ENCODE results near the gene REV3L. TPM values are rescaled to one million over a fixed set of nuclear protein-coding genes. Genes with fewer than 3 reads are reported as not detected.

REV3L gene
- total RNA-seq, 1 experiment from 2014 or later: 17.2 TPM

DNA sequence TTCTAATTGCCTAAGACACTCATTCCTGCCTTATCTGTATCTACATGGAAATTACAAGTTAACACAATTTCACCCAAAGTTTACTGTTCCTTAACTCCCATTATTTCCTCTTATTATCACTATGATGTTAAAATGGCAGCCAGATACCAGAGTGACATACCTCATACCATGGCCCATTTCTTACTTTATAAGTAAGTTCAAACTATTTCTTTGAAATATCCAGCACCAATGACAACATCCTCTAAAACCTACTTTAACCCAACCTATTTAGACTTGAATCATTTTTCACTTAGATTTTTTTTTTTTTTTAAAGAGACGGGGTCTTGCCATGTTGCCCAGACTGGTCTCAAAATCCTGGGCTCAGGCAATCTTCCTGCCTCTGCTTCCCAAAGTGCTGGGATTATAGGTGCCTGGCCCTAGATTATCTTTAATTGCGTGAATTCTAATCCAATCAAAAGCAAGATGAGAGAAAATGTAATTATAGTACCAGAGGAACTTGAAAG lies 10.0 kb downstream of the REV3L start:
- DNase-seq: no peak
- intact Hi-C loops (cut with micrococcal nuclease; ENCODE audit: unreplicated experiment): no loop called here
- Mint-ChIP-seq H3K27me3 (ENCODE audit: unreplicated experiment) (no peaks in the 10 kb centered on the region), H3K36me3 (ENCODE audit: insufficient read depth, unreplicated experiment) (no peaks in the 10 kb centered on the region), H3K4me1 (ENCODE audit: low read depth, unreplicated experiment) (peaks cover 12% of the 10 kb centered on the region), H3K27ac (ENCODE audit: unreplicated experiment) (no peak overlapping the region), H3K4me3 (ENCODE audit: low read depth, unreplicated experiment) (no peak overlapping the region), H3K9me3 (ENCODE audit: low read depth, unreplicated experiment) (no peaks in the 10 kb centered on the region)
- BruUV-seq (replicated peaks): no TSS peak
- CTCF ChIA-PET: no interaction called here
- no peak for TF ChIP-seq CTCF (IDR thresholded peaks at IDR 0.05; ENCODE audit: unreplicated experiment)

GRCh38 chr6:111471958-111472357 lies 11.1 kb downstream of the REV3L start:
- no peaks in the 10 kb centered on the region for H3K27me3 Mint-ChIP-seq (ENCODE audit: unreplicated experiment)
- no peaks in the 10 kb centered on the region for H3K9me3 Mint-ChIP-seq (ENCODE audit: low read depth, unreplicated experiment)
- no TSS peak for BruUV-seq (replicated peaks)
- no peak overlapping the region for H3K27ac Mint-ChIP-seq (ENCODE audit: unreplicated experiment)
- DNase-seq: no peak
- no peaks in the 10 kb centered on the region for H3K36me3 Mint-ChIP-seq (ENCODE audit: insufficient read depth, unreplicated experiment)
- no peak overlapping the region for H3K4me3 Mint-ChIP-seq (ENCODE audit: low read depth, unreplicated experiment)
- intact Hi-C loops (cut with micrococcal nuclease; ENCODE audit: unreplicated experiment): no loop called here
- CTCF ChIA-PET: no interaction called here
- peaks cover 2% of the 10 kb centered on the region for H3K4me1 Mint-ChIP-seq (ENCODE audit: low read depth, unreplicated experiment)
- no peak for TF ChIP-seq CTCF (IDR thresholded peaks at IDR 0.05; ENCODE audit: unreplicated experiment)

GRCh38 chr6:111471533-111471932 lies 11.5 kb downstream of the REV3L start:
- no peak overlapping the region for H3K27ac Mint-ChIP-seq (ENCODE audit: unreplicated experiment)
- CTCF ChIA-PET: interaction anchor here (0.6 kb wide), 1 partner anchor 405 kb away, joined by 4 read pairs; no protein-coding TSS in a partner anchor
- H3K4me1 Mint-ChIP-seq (ENCODE audit: low read depth, unreplicated experiment): no peaks in the 10 kb centered on the region

DNA sequence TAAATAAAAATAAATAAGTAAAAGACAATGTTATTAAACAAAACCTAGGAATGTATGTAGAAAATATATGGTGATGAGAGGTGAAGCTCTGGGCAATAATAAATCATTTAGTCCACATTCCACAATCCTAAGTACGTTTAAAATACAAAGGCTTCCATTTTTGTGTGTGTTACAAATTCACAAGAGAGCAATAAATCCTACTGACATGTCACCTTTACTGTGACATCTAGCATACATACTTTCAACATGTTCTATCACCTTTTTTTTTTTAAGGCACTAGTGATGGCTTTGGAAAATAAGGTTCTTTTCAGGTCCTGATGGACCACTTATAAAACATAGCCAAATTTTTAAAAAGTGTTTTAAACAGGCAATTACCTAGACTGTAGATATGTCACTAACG lies 12.0 kb downstream of the REV3L start:
- Mint-ChIP-seq H3K27me3 (ENCODE audit: unreplicated experiment) (no peaks in the 10 kb centered on the region), H3K36me3 (ENCODE audit: insufficient read depth, unreplicated experiment) (no peaks in the 10 kb centered on the region), H3K4me1 (ENCODE audit: low read depth, unreplicated experiment) (no peaks in the 10 kb centered on the region), H3K9me3 (ENCODE audit: low read depth, unreplicated experiment) (no peaks in the 10 kb centered on the region), H3K27ac (ENCODE audit: unreplicated experiment) (no peak overlapping the region), H3K4me3 (ENCODE audit: low read depth, unreplicated experiment) (no peak overlapping the region)
- DNase-seq: no peak
- intact Hi-C loops (cut with micrococcal nuclease; ENCODE audit: unreplicated experiment): no loop called here
- no peak for TF ChIP-seq CTCF (IDR thresholded peaks at IDR 0.05; ENCODE audit: unreplicated experiment)
- CTCF ChIA-PET: interaction anchor here (0.6 kb wide), 1 partner anchor 404 kb away, joined by 4 read pairs; no protein-coding TSS in a partner anchor
- no TSS peak for BruUV-seq (replicated peaks)

More at GRCh38 chr6:111471533-111471932, 11.5 kb downstream of the REV3L start:
- H3K4me3 Mint-ChIP-seq (ENCODE audit: low read depth, unreplicated experiment): no peak overlapping the region
- no peaks in the 10 kb centered on the region for H3K27me3 Mint-ChIP-seq (ENCODE audit: unreplicated experiment)
- no peak for DNase-seq
- TF ChIP-seq CTCF (IDR thresholded peaks at IDR 0.05; ENCODE audit: unreplicated experiment): no peak
- H3K9me3 Mint-ChIP-seq (ENCODE audit: low read depth, unreplicated experiment): no peaks in the 10 kb centered on the region
- BruUV-seq (replicated peaks): no TSS peak
- H3K36me3 Mint-ChIP-seq (ENCODE audit: insufficient read depth, unreplicated experiment): no peaks in the 10 kb centered on the region
- intact Hi-C loops (cut with micrococcal nuclease; ENCODE audit: unreplicated experiment): no loop called here
